HCT116 (cell line): ENCODE results near the gene RUNDC1. TPM values are rescaled to one million over a fixed set of nuclear protein-coding genes. Genes with fewer than 3 reads are reported as not detected.

ENCODE experiments used
- ATAC-seq: fragments of 200-7000 bp; cut with Tn5 transposase; 2 replicates; pipeline ENCODE4 v1.9.1; 2020; ENCODE audit warnings: mild to moderate bottlenecking, moderate library complexity
- BruUV-seq: library from RNA; stranded (reverse); fragments of 400-500 nt; replicated peaks from 2 replicates; lab custom pipeline; 2021; lab: Mats Ljungman, UMichigan
- CTCF ChIA-PET: fragments of 300-600 bp; sonication (Branson Sonifier 250); formaldehyde crosslinking; loops from one replicate; lab custom pipeline; 2021; ENCODE audit warnings: antibody characterized with exemption; lab: Charles Lee
- POLR2A ChIA-PET: fragments of 300-600, 350-600 bp; sonication (Branson Sonifier 250); formaldehyde crosslinking; loops from one replicate; lab custom pipeline; 2021; ENCODE audit warnings: antibody characterized with exemption; lab: Charles Lee
- RAD21 ChIA-PET, 2 experiments: fragments of 300-600 bp; sonication (Branson Sonifier 250); formaldehyde crosslinking; loops; one replicate each; lab custom pipeline; 2023; ENCODE audit warnings: low total read pairs in 2 of 2; ENCODE audit not compliant: uncharacterized antibody in 2 of 2, unreplicated experiment in 2 of 2, low non-redundant PET in 1 of 2; lab: Charles Lee
- DNase-seq: peaks from one replicate; pipeline ENCODE4 v3.0.0-alpha.2; 2010; ENCODE audit warnings: low read depth, low spot score
- H2AFZ ChIP-seq: fragments of 200-600 bp; shearing (Covaris generic), sonication (generic); 2 replicates; pipeline ENCODE4 v1.6.1; 2017; ENCODE audit warnings: low read depth, mixed run types, mixed read lengths, antibody characterized with exemption, low read length; ENCODE audit not compliant: poor library complexity, severe bottlenecking
- H3K27ac ChIP-seq: 2 replicates; pipeline ENCODE4 v1.5.1; 2012; ENCODE audit warnings: low read depth, low read length
- H3K27me3 ChIP-seq: fragments of 200-600 bp; sonication (generic); 2 replicates; pipeline ENCODE4 v1.6.1; 2016; ENCODE audit warnings: mixed run types, low read length, mixed read lengths; ENCODE audit not compliant: insufficient read depth
- H3K36me3 ChIP-seq, 2 experiments: fragments of 200-500 bp in 1 of 2; fragments of 200-600 bp in 1 of 2; sonication (Bioruptor generic) in 1 of 2; sonication (generic) in 1 of 2; 2 replicates each; pipeline versions ENCODE4 v1.5.1 to v1.6.1; 2014 to 2016; ENCODE audit warnings: low read length in 2 of 2, inconsistent platforms in 1 of 2, mixed read lengths in 1 of 2, mixed run types in 1 of 2; ENCODE audit not compliant: insufficient read depth in 2 of 2, control insufficient read depth in 1 of 2
- H3K4me1 ChIP-seq, 2 experiments: fragments of 200-600 bp in 1 of 2; sonication (generic) in 1 of 2; 2 replicates each; pipeline versions ENCODE4 v1.5.1 to v1.6.1; 2012 to 2017; ENCODE audit warnings: low read length in 2 of 2, inconsistent platforms in 1 of 2, mild to moderate bottlenecking in 1 of 2, mixed read lengths in 1 of 2, mixed run types in 1 of 2, moderate library complexity in 1 of 2; ENCODE audit not compliant: insufficient read depth in 2 of 2, control insufficient read depth in 1 of 2
- H3K4me2 ChIP-seq: fragments of 200-600 bp; sonication (generic); 2 replicates; pipeline ENCODE4 v1.6.1; 2017; ENCODE audit warnings: mixed run types, low read length, mixed read lengths
- H3K4me3 ChIP-seq, 2 experiments: fragments of 200-600 bp in 1 of 2; sonication (generic) in 1 of 2; replicated peaks in 1 of 2; 2 replicates each; pipeline ENCODE4 v1.5.1; 2011 to 2016; ENCODE audit warnings: low read length in 2 of 2, control low read depth in 1 of 2, low read depth in 1 of 2, mild to moderate bottlenecking in 1 of 2, mixed read lengths in 1 of 2, mixed run types in 1 of 2
- H3K79me2 ChIP-seq: fragments of 200-600 bp; sonication (generic); 2 replicates; pipeline ENCODE4 v1.6.1; 2017; ENCODE audit warnings: mild to moderate bottlenecking, mixed run types, low read length, moderate library complexity, mixed read lengths; ENCODE audit not compliant: insufficient read depth
- H3K9ac ChIP-seq: fragments of 200-600 bp; sonication (generic); 2 replicates; pipeline ENCODE4 v1.6.1; 2016; ENCODE audit warnings: low read length, mixed read lengths
- H3K9me2 ChIP-seq: fragments of 200-600 bp; sonication (generic), shearing (Covaris generic); 2 replicates; pipeline ENCODE4 v1.6.1; 2017; ENCODE audit warnings: mixed run types, mild to moderate bottlenecking, moderate library complexity; ENCODE audit not compliant: insufficient read depth
- H3K9me3 ChIP-seq, 2 experiments: fragments of 200-500 bp in 1 of 2; fragments of 200-600 bp in 1 of 2; sonication (Bioruptor generic) in 1 of 2; sonication (generic) in 1 of 2; 2 replicates each; pipeline ENCODE4 v1.6.1; 2014 to 2017; ENCODE audit warnings: low read length in 2 of 2, mixed read lengths in 2 of 2, inconsistent platforms in 1 of 2, low read depth in 1 of 2, mild to moderate bottlenecking in 1 of 2, mixed run types in 1 of 2, moderate library complexity in 1 of 2; ENCODE audit not compliant: control insufficient read depth in 1 of 2, insufficient read depth in 1 of 2
- H4K20me1 ChIP-seq: fragments of 200-600 bp; sonication (generic), shearing (Covaris generic); 2 replicates; pipeline ENCODE4 v1.6.1; 2017; ENCODE audit warnings: mixed run types, mild to moderate bottlenecking, moderate library complexity; ENCODE audit not compliant: insufficient read depth
- FOSL1 ChIP-seq: IDR thresholded peaks from 2 replicates; pipeline ENCODE4 v1.6.1; 2012; ENCODE audit warnings: low read depth
- JUND ChIP-seq: IDR thresholded peaks from 2 replicates; pipeline ENCODE4 v1.6.1; 2012
- MAX ChIP-seq: IDR thresholded peaks from 2 replicates; pipeline ENCODE4 v1.6.1; 2012
- POLR2AphosphoS5 ChIP-seq: IDR thresholded peaks from 2 replicates; pipeline ENCODE4 v1.6.1; 2011; ENCODE audit warnings: mild to moderate bottlenecking, low read depth, low read length, moderate library complexity
- SRF ChIP-seq: IDR thresholded peaks from 2 replicates; pipeline ENCODE4 v1.6.1; 2012; ENCODE audit warnings: low read depth
- TCF7L2 ChIP-seq: IDR thresholded peaks from 2 replicates; pipeline ENCODE4 v1.7.0; 2011; ENCODE audit warnings: borderline replicate concordance, inconsistent platforms; ENCODE audit not compliant: insufficient read depth, insufficient read length; ENCODE audit errors: extremely low read depth
- intact Hi-C: fragments of 100-400 bp; cut with micrococcal nuclease; formaldehyde crosslinking; loops from 2 replicates; pipeline ENCODE4 v1.10.0; 2022
- total RNA-seq: library from RNA; stranded (reverse); gene quantifications from one replicate; pipeline ENCODE4 v1.2.1, GENCODE V29; 2021; ENCODE audit not compliant: unreplicated experiment
- TF ChIP-seq, protein P1 (sequence below): IDR thresholded peaks from 2 replicates; pipeline ENCODE4 v1.6.1; 2011; ENCODE audit warnings: mild to moderate bottlenecking, low read length, moderate library complexity; ENCODE audit not compliant: insufficient replicate concordance; ENCODE audit errors: extremely low read depth

The RUNDC1 gene
- total RNA-seq, 1 experiment from 2014 or later, result 13.0 TPM

GRCh38 chr17:42979511-42980273 lies 673 bp upstream of the RUNDC1 start, which contains the start of gene PTGES3L:
TSS of gene PTGES3L (minus strand) at chr17:42980080. CDS start at chr17:42980053, 27 bp downstream.
- peak within 1 kb of the TSS; percentile 88 to 96 for H3K4me3 ChIP-seq
- ChIA-PET CTCF (interaction anchor here (0.9 to 1.0 kb wide), 2 partner anchors 15 to 18 kb away, joined by 3 to 7 read pairs; partner anchors contain the start of gene RPL27), POLR2A (interaction anchor here (1.0 to 1.3 kb wide), 2 partner anchors 14 to 18 kb away, joined by 4 to 7 read pairs; partner anchors contain the start of gene RPL27), RAD21 (no interaction called here)
- BruUV-seq, result TSS peak; percentile 50
- H4K20me1 ChIP-seq, result no peaks in the 10 kb centered on the region
- H2AFZ ChIP-seq, result no peak within 1 kb of the TSS
- peak; percentile 32 for TF ChIP-seq TCF7L2
- peak; percentile 88 for TF ChIP-seq SRF
- no peak for TF ChIP-seq MAX
- TF ChIP-seq FOSL1, result no peak
- TF ChIP-seq, protein P1, sequence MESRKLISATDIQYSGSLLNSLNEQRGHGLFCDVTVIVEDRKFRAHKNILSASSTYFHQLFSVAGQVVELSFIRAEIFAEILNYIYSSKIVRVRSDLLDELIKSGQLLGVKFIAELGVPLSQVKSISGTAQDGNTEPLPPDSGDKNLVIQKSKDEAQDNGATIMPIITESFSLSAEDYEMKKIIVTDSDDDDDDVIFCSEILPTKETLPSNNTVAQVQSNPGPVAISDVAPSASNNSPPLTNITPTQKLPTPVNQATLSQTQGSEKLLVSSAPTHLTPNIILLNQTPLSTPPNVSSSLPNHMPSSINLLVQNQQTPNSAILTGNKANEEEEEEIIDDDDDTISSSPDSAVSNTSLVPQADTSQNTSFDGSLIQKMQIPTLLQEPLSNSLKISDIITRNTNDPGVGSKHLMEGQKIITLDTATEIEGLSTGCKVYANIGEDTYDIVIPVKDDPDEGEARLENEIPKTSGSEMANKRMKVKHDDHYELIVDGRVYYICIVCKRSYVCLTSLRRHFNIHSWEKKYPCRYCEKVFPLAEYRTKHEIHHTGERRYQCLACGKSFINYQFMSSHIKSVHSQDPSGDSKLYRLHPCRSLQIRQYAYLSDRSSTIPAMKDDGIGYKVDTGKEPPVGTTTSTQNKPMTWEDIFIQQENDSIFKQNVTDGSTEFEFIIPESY, result no peak
- no peak for TF ChIP-seq JUND
- TF ChIP-seq POLR2AphosphoS5, result no peak
- no peaks in the 10 kb centered on the region for H3K9me3 ChIP-seq
- peaks cover 13 to 28% of the 10 kb centered on the region in 2 experiments for H3K4me1 ChIP-seq
- DNase-seq (no peak), ATAC-seq (peak; percentile 71)
- H3K4me2 ChIP-seq, result peak within 1 kb of the TSS; percentile 93
- H3K27me3 ChIP-seq, result no peaks in the 10 kb centered on the region
- peak within 1 kb of the TSS; percentile 90 for H3K27ac ChIP-seq
- H3K9ac ChIP-seq, result peak within 1 kb of the TSS; percentile 91
- peaks cover 26% of the 10 kb centered on the region for H3K79me2 ChIP-seq
- 0 out of 4 replicates have a peak, but pooled peaks cover 0 to under 1% of the 10 kb centered on the region in 2 experiments for H3K36me3 ChIP-seq
- intact Hi-C loops, result no loop called here
- H3K9me2 ChIP-seq, result no peaks in the 10 kb centered on the region
